NCI-H524 treated with DMSO at 0.1 percent for 48 hours (cell line): ENCODE measurements around the gene GPNMB.
"Not testable (repeated sequence)": the region's sequence is repeated elsewhere in the genome, so short reads cannot be mapped to it uniquely, and the experiment has no call there.

ENCODE experiments used
- DNase-seq: peaks from one replicate; lab custom pipeline; 2025; lab: John Stamatoyannopoulos, UW

The GPNMB gene

DNA sequence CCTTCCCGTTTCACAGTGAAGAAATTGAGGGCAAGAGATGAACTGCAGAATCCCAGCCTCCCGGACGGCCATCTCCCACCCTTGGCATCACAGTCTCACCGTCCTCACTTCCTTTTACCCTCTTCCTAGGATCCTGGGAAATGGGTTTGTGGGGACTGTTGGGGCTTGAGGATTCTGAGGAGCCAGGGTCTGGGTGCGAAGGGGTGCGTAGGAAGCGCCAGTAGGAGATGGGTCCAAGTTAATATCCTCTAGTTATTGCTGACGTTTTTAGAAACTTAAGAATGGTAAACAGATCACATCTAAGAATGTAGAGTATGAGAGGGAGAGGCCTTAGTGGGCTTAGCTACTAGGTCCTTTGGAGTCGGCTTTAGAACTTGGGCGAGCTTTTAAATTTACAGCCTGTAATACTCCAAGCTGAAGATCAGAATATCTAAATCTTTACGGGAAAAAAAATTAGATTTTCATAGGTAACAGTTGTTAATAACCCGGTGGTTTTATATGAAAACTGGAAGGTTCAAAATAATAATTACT is 53.3 kb downstream of the GPNMB start:
- no peak for DNase-seq

DNA sequence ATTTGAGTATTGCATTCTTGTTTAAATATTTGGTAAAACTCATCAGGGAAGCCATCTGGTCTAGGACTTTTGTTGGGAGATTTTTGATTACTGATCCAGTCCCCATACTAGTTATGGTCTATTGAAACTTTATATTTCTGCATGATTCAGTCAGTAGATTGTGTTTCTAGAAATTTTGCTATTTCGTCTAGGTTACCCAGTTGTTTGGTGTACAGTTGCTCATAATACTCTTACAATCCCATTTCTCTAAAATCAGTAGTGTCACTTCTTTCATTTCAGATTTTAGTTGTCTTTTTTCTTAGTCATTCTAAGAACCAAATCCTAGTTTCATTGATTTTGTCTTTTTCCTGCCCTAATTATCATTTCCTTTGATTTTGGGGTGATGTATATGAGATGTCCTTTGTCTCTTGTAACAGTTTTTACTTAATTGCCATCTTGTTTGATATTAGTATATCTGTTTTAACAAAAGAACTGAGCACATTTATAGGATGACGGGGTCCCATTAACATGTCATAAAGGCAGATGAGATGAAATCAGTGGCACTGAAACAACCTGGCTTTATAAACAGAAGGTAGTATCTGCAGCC is 60.5 kb downstream of the GPNMB start:
- DNase-seq = no peak

- DNase-seq = no peak
Observed at GRCh38 chr7:23308754-23309153, 62.2 kb downstream of the GPNMB start.

DNA sequence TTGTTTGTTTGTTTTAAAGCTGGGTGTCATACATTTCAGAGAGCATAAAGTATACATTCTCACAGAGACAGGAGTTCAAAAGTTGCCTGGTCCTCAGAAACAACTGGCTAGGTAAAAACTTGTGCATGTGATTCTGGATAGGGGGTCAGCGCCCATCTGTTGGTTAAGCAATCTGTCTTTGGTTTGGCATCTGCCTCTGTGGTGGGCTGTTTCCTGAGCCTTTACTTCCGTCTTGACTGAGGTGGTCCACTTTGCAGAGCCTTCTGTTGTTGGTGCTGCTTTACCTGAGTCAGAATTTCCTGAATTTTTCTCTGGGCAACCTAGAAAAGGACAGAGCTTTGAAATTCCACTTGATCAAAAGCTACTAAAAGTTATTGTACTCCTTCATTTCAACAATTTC is 65.6 kb downstream of the GPNMB start:
- not testable (repeated sequence) for DNase-seq

DNA sequence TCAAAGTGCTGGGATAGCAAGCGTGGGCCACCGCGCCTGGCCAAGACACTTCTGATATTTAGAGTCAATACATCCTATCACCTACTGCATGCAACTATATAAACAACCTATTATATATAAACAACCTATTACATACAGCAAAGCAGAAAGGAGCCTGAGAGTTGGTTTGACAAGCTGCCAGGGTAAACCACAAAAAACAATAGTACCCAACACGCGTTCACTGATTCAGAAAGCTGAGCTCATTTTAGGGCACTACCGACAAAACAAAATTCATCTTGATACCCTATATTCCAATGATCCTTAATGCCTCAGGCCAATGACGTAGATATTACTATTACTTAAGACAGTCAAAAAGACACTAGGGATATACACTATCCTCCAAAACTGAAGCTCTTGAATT is 68.8 kb downstream of the GPNMB start:
- DNase-seq = no peak
